Fibroblast of mammary gland (primary cell): ENCODE data around the gene SRP19.

Experiments
- DNase-seq: peaks from one replicate; pipeline ENCODE4 v3.0.0-alpha.2; 2010; ENCODE audit warnings: low read depth
- H3K4me3 ChIP-seq: 2 replicates; pipeline ENCODE4 v1.5.1; 2011; ENCODE audit warnings: low read depth, mild to moderate bottlenecking, low read length, moderate library complexity; ENCODE audit not compliant: control insufficient read depth
- TF ChIP-seq, protein P1 (sequence below): conservative IDR thresholded peaks from 2 replicates; pipeline ENCODE4 v1.5.1; 2011; ENCODE audit warnings: low read depth, low read length, inconsistent platforms; ENCODE audit not compliant: control insufficient read depth, insufficient read depth

The SRP19 gene

DNA sequence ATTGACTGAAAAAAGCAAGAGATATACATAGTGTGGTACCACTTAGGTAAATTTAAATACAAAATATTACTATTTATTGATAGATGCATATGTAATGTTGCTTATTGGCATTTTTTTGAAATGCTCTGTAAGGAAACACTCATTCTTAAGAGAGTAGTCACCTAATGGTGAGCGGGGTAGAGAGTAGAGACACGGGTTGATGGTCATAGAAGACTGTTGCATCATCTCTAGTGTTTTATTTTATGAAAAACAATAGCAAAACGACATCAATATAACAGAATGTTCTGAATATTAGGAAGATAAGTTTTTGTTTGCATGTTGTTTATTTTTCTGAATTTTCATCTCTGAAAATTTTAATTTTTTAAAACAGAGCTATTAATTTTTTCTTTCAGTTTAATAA, 4.0 kb downstream of the SRP19 start:
- no peak overlapping the region for H3K4me3 ChIP-seq
- peak; percentile 32 for DNase-seq
- TF ChIP-seq, protein P1, sequence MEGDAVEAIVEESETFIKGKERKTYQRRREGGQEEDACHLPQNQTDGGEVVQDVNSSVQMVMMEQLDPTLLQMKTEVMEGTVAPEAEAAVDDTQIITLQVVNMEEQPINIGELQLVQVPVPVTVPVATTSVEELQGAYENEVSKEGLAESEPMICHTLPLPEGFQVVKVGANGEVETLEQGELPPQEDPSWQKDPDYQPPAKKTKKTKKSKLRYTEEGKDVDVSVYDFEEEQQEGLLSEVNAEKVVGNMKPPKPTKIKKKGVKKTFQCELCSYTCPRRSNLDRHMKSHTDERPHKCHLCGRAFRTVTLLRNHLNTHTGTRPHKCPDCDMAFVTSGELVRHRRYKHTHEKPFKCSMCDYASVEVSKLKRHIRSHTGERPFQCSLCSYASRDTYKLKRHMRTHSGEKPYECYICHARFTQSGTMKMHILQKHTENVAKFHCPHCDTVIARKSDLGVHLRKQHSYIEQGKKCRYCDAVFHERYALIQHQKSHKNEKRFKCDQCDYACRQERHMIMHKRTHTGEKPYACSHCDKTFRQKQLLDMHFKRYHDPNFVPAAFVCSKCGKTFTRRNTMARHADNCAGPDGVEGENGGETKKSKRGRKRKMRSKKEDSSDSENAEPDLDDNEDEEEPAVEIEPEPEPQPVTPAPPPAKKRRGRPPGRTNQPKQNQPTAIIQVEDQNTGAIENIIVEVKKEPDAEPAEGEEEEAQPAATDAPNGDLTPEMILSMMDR: no peak

DNA sequence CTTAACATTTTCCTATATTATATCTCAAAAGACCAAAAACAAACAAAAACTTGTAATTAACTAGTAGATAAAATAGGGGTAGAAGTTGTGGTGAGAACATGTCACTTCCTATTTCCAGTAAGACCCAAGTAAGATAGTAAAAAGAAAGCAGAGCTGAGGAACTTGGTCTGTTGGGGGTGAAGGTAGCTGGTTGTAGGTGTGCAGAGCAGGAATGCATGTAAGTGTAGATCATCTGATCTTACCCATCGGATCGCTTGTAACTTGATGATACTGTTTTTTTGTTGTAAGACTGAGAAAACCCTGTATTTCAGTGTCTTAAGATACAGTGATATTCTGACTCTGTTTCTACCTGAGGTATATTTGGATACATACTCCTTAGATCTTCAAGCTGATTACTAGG, 5.7 kb downstream of the SRP19 start:
- no peak overlapping the region for H3K4me3 ChIP-seq
- TF ChIP-seq, protein P1: no peak
- DNase-seq: no peak

DNA sequence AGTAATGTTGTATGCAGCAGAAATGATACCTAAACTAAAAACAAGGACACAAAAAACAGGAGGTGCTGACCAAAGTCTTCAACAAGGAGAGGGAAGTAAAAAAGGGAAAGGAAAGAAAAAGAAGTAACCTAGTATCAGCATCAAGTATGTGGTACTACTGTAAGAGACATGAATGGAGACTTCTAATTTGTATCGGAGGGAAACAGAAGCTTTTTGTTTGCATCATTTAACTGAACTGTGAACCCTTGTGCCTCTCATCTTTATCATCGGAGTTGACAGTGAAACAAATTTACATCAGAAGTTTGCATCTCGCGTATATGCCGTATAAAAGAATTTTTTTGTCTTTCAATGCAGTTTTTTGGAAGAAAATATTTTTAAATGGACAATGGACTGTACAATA, 6.3 kb downstream of the SRP19 start:
- no peak for DNase-seq
- no peak overlapping the region for H3K4me3 ChIP-seq
- TF ChIP-seq, protein P1: no peak

DNA sequence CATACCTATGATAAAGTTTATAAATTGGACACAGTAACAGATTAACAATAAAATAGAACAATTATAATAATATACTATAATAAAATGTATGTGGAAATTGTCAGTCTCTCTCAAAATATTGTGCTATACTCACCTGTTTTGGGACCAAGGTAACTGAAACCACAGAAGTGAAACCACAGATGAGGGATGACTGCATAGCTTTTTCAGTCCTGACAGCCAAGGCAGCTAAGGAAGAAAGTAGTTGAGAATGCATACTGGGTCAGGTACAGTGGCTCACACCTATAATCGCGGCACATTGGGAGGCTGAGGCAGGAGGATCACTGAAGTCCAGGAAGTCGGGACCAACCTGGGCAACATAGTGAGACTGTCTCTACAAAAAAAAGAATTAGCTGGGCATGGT, 8.9 kb downstream of the SRP19 start:
- H3K4me3 ChIP-seq: no peak overlapping the region
- no peak for DNase-seq
- TF ChIP-seq, protein P1: no peak

DNA sequence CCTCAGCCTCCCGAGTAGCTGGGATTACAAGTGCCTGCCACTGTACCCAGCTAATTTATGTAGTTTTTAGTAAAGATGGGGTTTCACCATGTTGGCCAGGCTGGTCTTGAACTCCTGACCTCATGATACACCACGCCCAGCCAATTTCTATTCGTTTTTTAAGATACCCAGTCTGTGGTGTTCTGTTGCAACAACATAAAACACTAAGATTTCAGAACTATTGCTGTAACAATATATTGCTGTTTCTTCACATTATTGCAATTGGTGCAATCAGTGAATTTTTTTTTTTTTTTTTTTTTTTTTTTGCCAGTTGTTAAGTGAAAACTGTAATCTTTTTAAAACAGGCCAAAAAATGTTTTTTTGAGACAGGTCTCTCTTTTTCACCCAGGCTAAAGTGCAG, 9.9 kb downstream of the SRP19 start:
- H3K4me3 ChIP-seq: no peak overlapping the region
- TF ChIP-seq, protein P1: no peak
- DNase-seq: no peak

DNA sequence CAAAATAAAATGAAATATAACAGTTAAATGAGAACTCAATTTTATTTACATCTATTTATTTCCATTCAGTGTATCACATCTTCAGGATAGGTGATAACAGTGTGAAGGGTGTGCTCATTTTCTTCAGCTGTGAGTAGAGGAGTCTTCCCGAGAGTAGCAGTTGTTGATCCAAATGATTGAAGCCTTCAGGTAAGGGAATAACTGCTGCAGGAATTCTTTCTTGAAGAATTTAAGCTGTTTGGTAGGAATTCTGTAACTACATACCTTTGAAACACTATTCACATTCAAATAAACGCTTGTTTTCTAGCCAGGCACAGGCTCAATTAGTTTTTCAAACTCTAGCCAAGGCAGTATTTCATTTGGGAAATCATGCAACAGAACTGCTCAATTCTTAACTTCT, 15.3 kb downstream of the SRP19 start:
- H3K4me3 ChIP-seq: no peak overlapping the region
- TF ChIP-seq, protein P1: no peak
- DNase-seq: no peak

DNA sequence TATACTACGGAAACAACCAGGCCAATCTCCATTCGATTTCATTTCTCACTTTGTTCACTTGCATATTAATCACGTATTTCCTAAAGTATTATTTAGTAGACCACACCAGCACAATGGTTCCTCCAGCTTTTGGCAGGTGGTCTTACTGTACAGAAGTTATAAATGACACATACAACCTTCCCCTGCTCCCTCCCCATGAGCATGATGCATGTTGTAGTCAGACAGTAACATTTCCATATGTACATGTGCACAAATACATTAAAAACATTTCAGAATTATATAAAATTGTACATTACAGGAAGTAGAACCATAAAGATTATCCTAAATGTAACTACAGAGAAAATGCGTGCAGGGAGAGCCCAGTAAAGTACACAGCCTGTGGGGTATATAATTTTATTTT, 17.0 kb downstream of the SRP19 start:
- TF ChIP-seq, protein P1: no peak
- H3K4me3 ChIP-seq: no peak overlapping the region
- DNase-seq: no peak
